Hepatocyte (in vitro differentiated cells): Measurements from ENCODE around the gene CCL23. TPM values are rescaled to one million over a fixed set of nuclear protein-coding genes. Genes with fewer than 3 reads are reported as not detected.

ENCODE experiments used
- DNase-seq: peaks from one replicate; pipeline ENCODE4 v3.0.0-alpha.2; 2016; ENCODE audit warnings: low spot score
- H2AFZ ChIP-seq: fragments of 200-600 bp; sonication (generic); 2 replicates; pipeline ENCODE4 v1.6.0; 2016; ENCODE audit warnings: antibody characterized with exemption, mild to moderate bottlenecking
- H3K27ac ChIP-seq: fragments of 200-600 bp; sonication (generic); 2 replicates; pipeline ENCODE4 v1.5.1; 2016; ENCODE audit warnings: mild to moderate bottlenecking
- H3K27me3 ChIP-seq: fragments of 200-600 bp; sonication (generic); 2 replicates; pipeline ENCODE4 v1.6.1; 2016
- H3K36me3 ChIP-seq: fragments of 200-600 bp; sonication (generic); replicated peaks from 2 replicates; pipeline ENCODE4 v1.5.1; 2016; ENCODE audit warnings: low read depth; ENCODE audit not compliant: insufficient read depth
- H3K4me1 ChIP-seq: fragments of 200-600 bp; sonication (generic); 2 replicates; pipeline ENCODE4 v1.5.1; 2016; ENCODE audit warnings: mild to moderate bottlenecking, moderate library complexity; ENCODE audit not compliant: insufficient read depth
- H3K4me2 ChIP-seq: fragments of 200-600 bp; sonication (generic); 2 replicates; pipeline ENCODE4 v1.6.0; 2016
- H3K4me3 ChIP-seq: fragments of 200-600 bp; sonication (generic); 2 replicates; pipeline ENCODE4 v1.5.1; 2016; ENCODE audit warnings: mild to moderate bottlenecking
- H3K79me2 ChIP-seq: fragments of 200-600 bp; sonication (generic); 2 replicates; pipeline ENCODE4 v1.6.0; 2017; ENCODE audit warnings: mild to moderate bottlenecking
- H3K9me2 ChIP-seq: fragments of 200-600 bp; sonication (generic); replicated peaks from 2 replicates; pipeline ENCODE4 v1.6.0; 2017; ENCODE audit warnings: mild to moderate bottlenecking; ENCODE audit not compliant: insufficient read depth
- H3K9me3 ChIP-seq: fragments of 200-600 bp; sonication (generic); 2 replicates; pipeline ENCODE4 v1.5.1; 2016; ENCODE audit warnings: low read depth, mild to moderate bottlenecking
- H4K20me1 ChIP-seq: fragments of 200-600 bp; sonication (generic); 2 replicates; pipeline ENCODE4 v1.6.0; 2016; ENCODE audit warnings: mild to moderate bottlenecking; ENCODE audit not compliant: insufficient read depth, poor library complexity, severe bottlenecking
- CTCF ChIP-seq: fragments of 200-600 bp; sonication (generic); IDR thresholded peaks from 2 replicates; pipeline ENCODE4 v1.5.1; 2016; ENCODE audit warnings: antibody characterized with exemption, mild to moderate bottlenecking; ENCODE audit not compliant: poor library complexity
- EZH2 ChIP-seq: fragments of 200-600 bp; sonication (generic); IDR thresholded peaks from 2 replicates; pipeline ENCODE4 v1.6.1; 2016; ENCODE audit warnings: antibody characterized with exemption, mild to moderate bottlenecking, borderline replicate concordance
- EZH2phosphoT487 ChIP-seq: fragments of 200-600 bp; sonication (generic); IDR thresholded peaks from one replicate; pipeline ENCODE4 v1.6.1; 2018; ENCODE audit warnings: antibody characterized with exemption, mild to moderate bottlenecking, low read depth, moderate library complexity; ENCODE audit not compliant: unreplicated experiment, severe bottlenecking
- WGBS: methylation state at CpG from one replicate; pipeline ENCODE4 v1.1.6; 2016; ENCODE audit warnings: low lambda C conversion rate; ENCODE audit errors: missing lambda C conversion rate; 5-methylcytosine and 5-hydroxymethylcytosine counted together
- polyA plus RNA-seq: library from polyadenylated mRNA; unstranded; fragments of >200 nt; fragmentation: Nextera tagmentation; extraction: Ambion mirVana; gene quantifications from 2 replicates; pipeline ENCODE4 v1.2.1, GENCODE V29; 2016
- total RNA-seq: library from RNA; depleted of rRNA; stranded (reverse); fragments of >200 nt; gene quantifications from 2 replicates; pipeline ENCODE4 v1.2.3, GENCODE V29; 2014

Gene CCL23
- total and polyA plus RNA-seq, 2 experiments from 2014 or later = not detected

DNA sequence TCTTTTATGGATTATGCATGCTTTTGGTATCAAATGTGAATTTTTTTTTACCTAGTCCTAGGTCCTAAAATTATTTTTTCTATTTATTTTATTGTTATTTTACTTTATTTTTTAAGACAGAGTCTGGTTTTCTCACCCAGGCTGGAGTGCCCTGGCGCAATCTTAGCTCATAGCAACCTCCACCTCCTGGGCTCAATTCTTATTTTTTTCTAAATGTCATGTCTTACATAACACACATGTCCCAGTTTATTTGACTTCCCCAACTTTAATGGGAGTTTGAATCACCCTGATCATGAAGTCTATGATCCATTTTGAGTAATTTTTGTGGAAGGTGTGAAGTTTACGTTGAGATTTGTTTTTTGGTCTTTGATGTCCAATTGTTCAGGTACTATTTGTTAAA lies 43.0 kb upstream of the CCL23 start:
- H3K9me2 ChIP-seq = no peaks in the 10 kb centered on the region
- H3K27ac ChIP-seq = no peak overlapping the region
- WGBS = 75% methylated on average over 2 of the region's 2 CpGs
- H3K4me1 ChIP-seq = no peaks in the 10 kb centered on the region
- no peak overlapping the region for H3K4me2 ChIP-seq
- TF ChIP-seq CTCF = no peak
- no peak for TF ChIP-seq EZH2
- no peak for TF ChIP-seq EZH2phosphoT487
- H3K27me3 ChIP-seq = no peaks in the 10 kb centered on the region
- H3K9me3 ChIP-seq = no peaks in the 10 kb centered on the region
- DNase-seq = no peak
- H2AFZ ChIP-seq = no peak overlapping the region
- H3K4me3 ChIP-seq = no peak overlapping the region
- no peaks in the 10 kb centered on the region for H3K36me3 ChIP-seq
- no peaks in the 10 kb centered on the region for H4K20me1 ChIP-seq
- H3K79me2 ChIP-seq = no peaks in the 10 kb centered on the region

- DNase-seq = no peak
- H3K36me3 ChIP-seq = no peaks in the 10 kb centered on the region
- no peaks in the 10 kb centered on the region for H3K4me1 ChIP-seq
Observed at GRCh38 chr17:36059406-36059805, 41.6 kb upstream of the CCL23 start.

GRCh38 chr17:36057911-36058310 lies 40.1 kb upstream of the CCL23 start:
- H3K27me3 ChIP-seq = no peaks in the 10 kb centered on the region
- no peaks in the 10 kb centered on the region for H4K20me1 ChIP-seq
- no peak for DNase-seq
- H3K4me3 ChIP-seq = no peak overlapping the region
- H3K4me2 ChIP-seq = no peak overlapping the region
- H3K4me1 ChIP-seq = no peaks in the 10 kb centered on the region
- no peak for TF ChIP-seq CTCF
- TF ChIP-seq EZH2phosphoT487 = no peak
- no peak for TF ChIP-seq EZH2
- no peak overlapping the region for H2AFZ ChIP-seq
- no peaks in the 10 kb centered on the region for H3K79me2 ChIP-seq
- H3K27ac ChIP-seq = no peak overlapping the region
- no peaks in the 10 kb centered on the region for H3K36me3 ChIP-seq
- no peaks in the 10 kb centered on the region for H3K9me3 ChIP-seq
- no peaks in the 10 kb centered on the region for H3K9me2 ChIP-seq

More at GRCh38 chr17:36059406-36059805, 41.6 kb upstream of the CCL23 start:
- Histone ChIP-seq H3K27me3 (no peaks in the 10 kb centered on the region), H3K79me2 (no peaks in the 10 kb centered on the region), H3K27ac (no peak overlapping the region), H3K4me3 (no peak overlapping the region), H2AFZ (no peak overlapping the region), H3K9me3 (no peaks in the 10 kb centered on the region), H4K20me1 (no peaks in the 10 kb centered on the region), H3K9me2 (no peaks in the 10 kb centered on the region), H3K4me2 (no peak overlapping the region)
- TF ChIP-seq EZH2 (no peak), CTCF (no peak), EZH2phosphoT487 (no peak)
- 87% methylated on average over 7 of the region's 7 CpGs for WGBS

DNA sequence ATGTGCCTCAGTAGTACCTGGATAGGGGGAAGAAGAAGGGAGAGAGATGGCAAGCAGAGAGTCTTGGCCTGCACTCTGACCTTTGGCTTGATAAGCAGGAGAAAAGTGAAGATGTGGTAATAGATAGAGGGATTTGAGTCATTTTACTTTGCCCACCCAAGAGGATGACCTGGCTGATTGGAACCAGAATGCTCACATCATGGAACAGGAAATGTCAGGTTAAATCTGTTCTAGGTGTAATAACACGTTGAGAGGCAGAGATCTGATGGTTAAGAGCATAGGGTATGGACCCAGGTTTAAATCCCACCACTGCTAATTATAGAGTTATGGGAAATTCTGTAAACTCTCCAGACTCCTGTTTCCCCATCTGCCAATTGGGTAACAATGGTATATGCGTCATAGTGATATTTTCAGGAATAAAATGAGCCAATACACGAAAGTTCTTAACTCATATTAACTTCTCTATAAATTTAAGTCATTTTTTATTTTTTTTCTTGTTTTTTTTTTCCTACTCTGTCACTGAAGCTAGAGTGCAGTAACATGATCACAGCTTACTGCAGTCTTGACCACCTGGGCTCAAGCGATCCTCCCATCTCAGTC lies 38.2 kb upstream of the CCL23 start:
- Histone ChIP-seq H3K4me2 (no peak overlapping the region), H3K4me1 (no peaks in the 10 kb centered on the region), H3K9me3 (no peaks in the 10 kb centered on the region), H3K4me3 (no peak overlapping the region), H3K27ac (no peak overlapping the region), H4K20me1 (no peaks in the 10 kb centered on the region), H3K36me3 (no peaks in the 10 kb centered on the region), H3K9me2 (no peaks in the 10 kb centered on the region), H3K79me2 (no peaks in the 10 kb centered on the region), H2AFZ (no peak overlapping the region), H3K27me3 (no peaks in the 10 kb centered on the region)
- no peak for TF ChIP-seq EZH2phosphoT487
- no peak for TF ChIP-seq CTCF
- TF ChIP-seq EZH2 = no peak
- DNase-seq = no peak
- 82% methylated on average over 4 of the region's 4 CpGs for WGBS
